Ishikawa (cell line): ENCODE results near the gene TMED4.

Experiments
- CEBPB ChIP-seq: IDR thresholded peaks from 2 replicates; pipeline ENCODE4 v1.6.1; 2012
- CREB1 ChIP-seq: IDR thresholded peaks from 2 replicates; pipeline ENCODE4 v1.6.1; 2012; ENCODE audit warnings: low read depth
- EGR1 ChIP-seq: IDR thresholded peaks from 2 replicates; pipeline ENCODE4 v1.6.1; 2012
- EP300 ChIP-seq: IDR thresholded peaks from 2 replicates; pipeline ENCODE4 v1.6.1; 2012; ENCODE audit warnings: borderline replicate concordance
- FOXM1 ChIP-seq: IDR thresholded peaks from 2 replicates; pipeline ENCODE4 v1.6.1; 2012; ENCODE audit warnings: low read depth, borderline replicate concordance
- MAX ChIP-seq: IDR thresholded peaks from 2 replicates; pipeline ENCODE4 v1.6.1; 2012
- NFIC ChIP-seq: IDR thresholded peaks from 2 replicates; pipeline ENCODE4 v1.6.1; 2012
- RAD21 ChIP-seq: IDR thresholded peaks from 2 replicates; pipeline ENCODE4 v1.6.1; 2012; ENCODE audit warnings: low read depth
- REST ChIP-seq: IDR thresholded peaks from 2 replicates; pipeline ENCODE4 v1.6.1; 2012; ENCODE audit warnings: low read depth, mild to moderate bottlenecking
- TAF1 ChIP-seq: IDR thresholded peaks from 2 replicates; pipeline ENCODE4 v1.6.1; 2012; ENCODE audit warnings: low read depth, mild to moderate bottlenecking
- TCF12 ChIP-seq: IDR thresholded peaks from 2 replicates; pipeline ENCODE4 v1.6.1; 2012; ENCODE audit warnings: low read depth
- TEAD4 ChIP-seq: IDR thresholded peaks from 2 replicates; pipeline ENCODE4 v1.6.1; 2012
- YY1 ChIP-seq: IDR thresholded peaks from 2 replicates; pipeline ENCODE4 v1.6.1; 2012; ENCODE audit warnings: low read depth
- ZBTB7A ChIP-seq: IDR thresholded peaks from 2 replicates; pipeline ENCODE4 v1.6.1; 2012; ENCODE audit warnings: low read depth
- TF ChIP-seq, protein P1 (sequence below): IDR thresholded peaks from 2 replicates; pipeline ENCODE4 v1.6.1; 2012

The TMED4 gene

DNA sequence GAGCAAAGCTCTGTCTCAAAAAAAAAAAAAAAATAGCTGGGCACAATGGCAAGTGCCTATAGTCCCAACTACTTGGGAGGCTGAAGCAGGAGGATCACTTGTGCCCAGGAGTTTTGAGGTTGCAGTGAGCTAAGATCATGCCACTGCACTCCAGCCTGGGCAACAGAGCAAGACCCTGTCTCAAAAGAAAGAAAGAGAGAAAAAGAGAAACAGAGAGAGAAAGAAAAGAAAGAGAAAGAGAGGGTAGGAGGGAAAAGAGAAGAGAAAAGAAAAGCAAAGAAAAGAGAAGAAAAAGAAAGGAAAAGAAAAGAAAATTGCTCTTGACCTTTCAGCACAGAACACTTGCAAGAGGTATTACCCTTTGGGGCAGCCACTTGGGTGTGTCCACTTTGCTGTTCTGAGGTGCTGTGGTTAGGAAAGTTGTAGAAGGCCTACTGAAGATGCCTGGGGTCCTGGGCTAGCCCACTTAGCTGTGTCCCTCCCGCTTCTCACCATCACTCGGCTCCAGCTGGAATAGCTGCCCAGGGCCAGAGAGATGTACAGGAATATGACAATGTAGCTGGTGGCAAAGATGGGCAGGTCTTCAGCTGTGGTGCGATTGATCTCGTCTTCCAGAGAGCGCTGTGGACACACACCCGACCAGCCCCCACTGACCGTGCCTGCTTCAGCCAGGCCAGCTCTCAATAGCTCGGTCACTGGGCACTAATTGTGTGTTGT is 46.5 kb downstream of the TMED4 start:
- TF ChIP-seq EGR1 (no peak), RAD21 (no peak), REST (no peak), YY1 (no peak), TCF12 (no peak), MAX (no peak), ZBTB7A (no peak), CREB1 (no peak), TAF1 (no peak)

DNA sequence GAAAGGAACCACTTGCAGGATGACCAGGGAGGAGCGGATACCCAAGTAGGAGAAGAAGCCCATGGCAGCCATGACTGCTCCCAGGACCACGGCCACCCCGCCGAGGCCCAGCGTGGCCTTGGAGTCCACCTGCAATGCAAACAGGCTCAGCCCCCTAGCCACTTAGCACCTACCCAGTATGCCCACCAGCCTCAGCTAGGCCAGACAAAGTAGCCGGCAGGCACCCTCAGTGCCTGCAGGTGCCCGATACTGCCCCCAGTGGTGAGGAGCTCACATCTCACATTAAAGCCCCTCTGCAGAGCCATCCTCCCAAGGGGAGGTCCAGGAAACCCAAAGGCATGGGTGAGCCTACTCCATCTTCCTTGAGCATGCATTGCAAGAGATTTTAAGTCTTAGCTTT is 47.5 kb downstream of the TMED4 start:
- no peak for TF ChIP-seq NFIC
- peak; percentile 39; the same call in 1 of the 2 replicates for TF ChIP-seq RAD21

DNA sequence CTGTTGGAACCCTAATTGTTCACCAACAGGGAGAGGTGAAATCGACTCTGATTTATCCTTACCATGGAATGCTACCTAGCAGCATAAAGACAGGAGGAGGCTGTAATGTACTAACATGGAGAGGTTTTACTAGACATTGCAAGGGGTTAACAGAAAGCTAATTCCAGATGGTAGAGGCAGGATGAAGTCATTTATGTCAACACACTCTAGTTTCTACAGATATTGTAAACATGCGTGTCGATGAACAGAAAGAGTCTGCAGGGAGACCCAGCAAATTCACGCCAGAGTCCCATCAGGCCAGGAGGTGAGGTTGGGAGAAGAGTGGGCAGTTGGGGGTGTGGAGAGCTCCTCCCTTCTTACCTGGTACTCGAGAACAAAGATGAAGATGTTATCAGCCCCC is 47.9 kb downstream of the TMED4 start:
- TF ChIP-seq EP300 (no peak), FOXM1 (no peak), MAX (no peak), EGR1 (no peak), TAF1 (no peak), REST (no peak), TEAD4 (no peak), NFIC (no peak), CEBPB (no peak), CREB1 (no peak), ZBTB7A (no peak), TCF12 (no peak)
- TF ChIP-seq, protein P1, sequence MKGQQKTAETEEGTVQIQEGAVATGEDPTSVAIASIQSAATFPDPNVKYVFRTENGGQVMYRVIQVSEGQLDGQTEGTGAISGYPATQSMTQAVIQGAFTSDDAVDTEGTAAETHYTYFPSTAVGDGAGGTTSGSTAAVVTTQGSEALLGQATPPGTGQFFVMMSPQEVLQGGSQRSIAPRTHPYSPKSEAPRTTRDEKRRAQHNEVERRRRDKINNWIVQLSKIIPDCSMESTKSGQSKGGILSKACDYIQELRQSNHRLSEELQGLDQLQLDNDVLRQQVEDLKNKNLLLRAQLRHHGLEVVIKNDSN = no peak

- no peak for TF ChIP-seq MAX
- 0 out of 2 replicates have a peak, but pooled peaks have one; percentile 13 for TF ChIP-seq NFIC
- no peak for TF ChIP-seq RAD21
Observed at GRCh38 chr7:44533301-44534055, 48.6 kb downstream of the TMED4 start.

DNA sequence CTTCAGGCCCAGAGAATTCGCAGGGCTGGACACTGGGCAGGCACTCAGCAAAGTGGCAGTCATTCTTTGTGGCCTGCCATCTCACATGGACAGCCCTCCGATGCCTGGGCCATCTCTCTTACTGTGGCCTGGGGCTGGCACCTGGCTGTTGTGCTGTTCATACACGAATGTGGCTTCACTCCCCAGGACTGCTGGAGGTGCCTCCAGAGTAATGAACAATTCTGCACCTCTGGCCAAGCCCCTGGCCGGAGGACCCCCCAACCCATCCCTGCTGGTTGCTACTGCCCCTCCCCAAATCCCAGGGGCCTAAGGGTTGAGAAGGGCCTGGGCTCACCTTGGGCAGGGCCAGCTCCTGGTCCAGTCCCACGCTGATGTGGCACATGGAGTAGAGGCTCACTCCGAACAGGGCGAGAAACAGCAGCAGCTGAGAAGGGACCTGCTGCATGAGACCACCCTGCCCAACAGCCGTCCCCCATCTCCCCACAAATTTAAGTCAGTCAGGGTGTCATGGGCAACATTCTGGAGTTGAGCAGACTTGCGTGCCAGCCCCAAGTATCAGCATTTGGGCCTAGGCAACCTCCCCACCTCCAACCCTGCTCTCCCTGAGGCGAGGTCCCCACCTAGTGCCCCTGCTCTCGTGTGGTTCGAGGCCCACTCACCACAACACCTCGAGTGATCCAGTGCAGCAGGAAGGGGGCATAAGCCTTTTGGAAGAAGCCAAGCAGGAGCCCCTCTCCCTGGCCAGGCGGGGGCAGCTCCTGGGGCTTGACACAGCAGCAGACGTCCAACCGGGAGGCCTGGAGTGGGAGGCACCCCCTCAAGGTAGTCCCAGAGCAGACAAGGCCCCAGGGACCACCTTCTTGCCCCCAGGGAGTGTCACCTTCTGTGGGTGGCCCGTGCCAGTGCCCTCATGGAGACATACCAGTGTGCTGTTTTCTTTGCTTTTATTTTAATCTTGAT is 50.3 kb downstream of the TMED4 start:
- TF ChIP-seq, protein P1 = no peak
- TF ChIP-seq FOXM1 (no peak), EGR1 (no peak), YY1 (no peak), TEAD4 (no peak), EP300 (no peak), MAX (no peak), CEBPB (no peak), CREB1 (no peak), RAD21 (no peak), REST (no peak), TCF12 (no peak), ZBTB7A (no peak), NFIC (no peak), TAF1 (no peak)
